ENCODE data around the gene MGST2. TPM values are rescaled to one million over a fixed set of nuclear protein-coding genes. Genes with fewer than 3 reads are reported as not detected.

MGST2 gene
- total and polyA plus RNA-seq, 5 donors, result 98.1 to 173 (median 121) TPM

DNA sequence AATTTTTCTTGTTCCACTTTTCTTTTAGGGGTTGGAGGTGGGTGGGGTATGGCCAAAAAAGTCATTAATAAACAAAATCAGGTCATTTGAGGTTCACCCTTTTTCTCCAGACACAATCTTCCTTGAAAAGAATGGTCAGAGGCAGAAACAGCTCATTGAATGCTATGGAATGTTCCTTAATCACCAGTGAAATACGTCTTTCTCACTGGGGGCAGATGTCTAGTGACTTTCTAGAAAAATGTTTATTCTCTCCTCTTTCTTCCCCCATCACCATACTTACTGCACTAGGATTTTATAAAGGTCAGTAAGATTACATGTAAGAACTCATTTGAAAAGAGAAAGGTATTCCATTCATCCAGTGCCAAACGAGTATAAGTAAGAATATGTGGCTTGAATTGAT lies 44.5 kb downstream of the MGST2 start:
- ATAC-seq (no peak), DNase-seq (no peak)
- WGBS, result 79% methylated on average over 2 of the region's 2 CpGs
- Histone ChIP-seq H3K9me3 (ENCODE audit: control insufficient read depth, low read length) (no peaks in the 10 kb centered on the region), H3K4me1 (ENCODE audit: control insufficient read depth, insufficient read depth, low read length) (peaks cover 2% of the 10 kb centered on the region), H3K27me3 (ENCODE audit: control insufficient read depth, insufficient read depth) (no peaks in the 10 kb centered on the region), H3K27ac (ENCODE audit: low read length) (no peak overlapping the region), H3K4me3 (ENCODE audit: low read length) (no peak overlapping the region)
- intact Hi-C loops (cut with DNase I), result no loop called here

DNA sequence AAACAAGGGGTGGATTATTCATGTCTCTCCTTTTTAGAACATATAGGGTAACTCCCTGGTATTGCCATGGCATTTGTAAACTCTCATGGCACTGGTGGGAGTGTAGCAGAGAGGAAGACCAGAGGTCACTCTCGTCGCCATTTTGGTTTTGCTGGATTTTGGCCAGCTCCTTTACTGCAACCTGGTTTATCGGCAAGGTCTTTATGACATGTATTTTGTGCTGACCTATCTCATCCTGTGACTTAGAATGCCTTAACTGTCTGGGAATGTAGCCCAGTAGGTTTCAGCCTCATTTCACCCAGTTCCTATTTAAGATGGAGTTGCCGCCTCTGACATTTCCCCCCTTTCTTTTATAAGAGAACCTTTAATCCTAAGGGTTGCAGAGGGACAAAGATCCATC lies 45.8 kb downstream of the MGST2 start:
- no peak overlapping the region for H3K4me3 ChIP-seq (ENCODE audit: low read length)
- H3K9me3 ChIP-seq (ENCODE audit: control insufficient read depth, low read length), result no peaks in the 10 kb centered on the region
- H3K4me1 ChIP-seq (ENCODE audit: control insufficient read depth, insufficient read depth, low read length), result peaks cover 2% of the 10 kb centered on the region
- no peak overlapping the region for H3K27ac ChIP-seq (ENCODE audit: low read length)
- ATAC-seq, result no peak
- intact Hi-C loops (cut with DNase I), result no loop called here
- WGBS, result 41% methylated on average over 4 of the region's 4 CpGs
- H3K27me3 ChIP-seq (ENCODE audit: control insufficient read depth, insufficient read depth), result no peaks in the 10 kb centered on the region
- DNase-seq, result no peak

DNA sequence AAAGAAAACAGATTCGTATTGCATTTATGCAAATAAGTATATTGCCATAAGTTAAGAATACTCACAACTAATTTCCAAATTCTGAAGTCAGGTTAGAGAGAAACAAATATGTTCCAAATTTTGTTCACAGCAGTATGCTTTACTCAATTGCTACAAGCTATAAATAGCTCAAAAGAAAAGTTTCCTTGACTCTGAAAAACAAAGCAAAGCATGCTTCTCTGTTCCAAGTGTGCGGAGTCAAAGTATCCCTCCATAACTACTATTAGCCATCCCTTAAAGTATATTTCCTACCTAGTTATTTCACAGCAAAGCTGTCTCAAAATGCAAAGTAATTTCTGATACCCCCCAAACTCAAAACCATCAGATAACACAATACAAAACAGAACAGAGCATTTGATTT lies 47.3 kb downstream of the MGST2 start:
- WGBS, result 69% methylated on average over 2 of the region's 2 CpGs
- H3K4me1 ChIP-seq (ENCODE audit: control insufficient read depth, insufficient read depth, low read length), result peaks cover 2% of the 10 kb centered on the region
- no peak for ATAC-seq

DNA sequence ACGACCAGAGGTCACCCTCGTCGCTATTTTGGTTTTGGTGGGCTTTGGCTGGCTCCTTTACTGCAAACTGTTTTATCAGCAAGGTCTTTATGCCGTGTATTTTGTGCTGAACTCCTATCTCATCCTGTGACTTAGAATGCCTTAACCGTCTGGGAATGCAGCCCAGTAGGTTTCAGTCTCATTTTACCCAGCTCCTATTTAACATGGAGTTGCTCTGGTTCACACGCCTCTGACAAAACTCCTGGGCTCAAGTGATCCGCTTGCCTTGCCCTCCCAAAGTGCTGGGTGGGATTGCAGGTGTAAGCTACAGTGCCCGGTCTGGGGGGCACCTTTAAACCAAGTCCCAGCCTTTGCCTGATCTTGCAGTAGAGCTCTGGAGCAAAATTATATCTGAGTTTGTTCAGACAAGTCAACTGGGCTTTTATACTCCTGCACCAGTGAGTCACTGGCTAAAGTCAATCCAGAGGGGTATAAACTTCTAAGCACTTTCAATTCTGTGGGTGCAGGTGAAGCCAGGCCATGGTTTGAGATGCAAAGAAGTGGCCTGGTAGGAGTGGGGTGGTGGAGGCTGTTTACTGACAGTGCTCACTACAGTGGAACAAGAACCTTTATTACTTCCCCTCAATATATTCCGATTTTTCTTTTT lies 50.2 kb downstream of the MGST2 start:
- H3K27ac ChIP-seq (ENCODE audit: low read length), result peak overlapping the region; percentile 36
- no peaks in the 10 kb centered on the region for H3K27me3 ChIP-seq (ENCODE audit: control insufficient read depth, insufficient read depth)
- H3K9me3 ChIP-seq (ENCODE audit: control insufficient read depth, low read length), result no peaks in the 10 kb centered on the region
- ATAC-seq (peak in 1 of 2 donors; percentile 34), DNase-seq (no peak)
- WGBS, result 57% methylated on average over 9 of the region's 9 CpGs
- peaks cover 2% of the 10 kb centered on the region for H3K4me1 ChIP-seq (ENCODE audit: control insufficient read depth, insufficient read depth, low read length)
- H3K4me3 ChIP-seq (ENCODE audit: low read length), result no peak overlapping the region
- intact Hi-C loops (cut with DNase I), result no loop called here

More for the DNA sequence above, 47.3 kb downstream of the MGST2 start:
- Histone ChIP-seq H3K27ac (ENCODE audit: low read length) (no peak overlapping the region), H3K4me3 (ENCODE audit: low read length) (no peak overlapping the region), H3K9me3 (ENCODE audit: control insufficient read depth, low read length) (no peaks in the 10 kb centered on the region), H3K27me3 (ENCODE audit: control insufficient read depth, insufficient read depth) (no peaks in the 10 kb centered on the region)
- DNase-seq, result no peak
- intact Hi-C loops (cut with DNase I), result no loop called here

DNA sequence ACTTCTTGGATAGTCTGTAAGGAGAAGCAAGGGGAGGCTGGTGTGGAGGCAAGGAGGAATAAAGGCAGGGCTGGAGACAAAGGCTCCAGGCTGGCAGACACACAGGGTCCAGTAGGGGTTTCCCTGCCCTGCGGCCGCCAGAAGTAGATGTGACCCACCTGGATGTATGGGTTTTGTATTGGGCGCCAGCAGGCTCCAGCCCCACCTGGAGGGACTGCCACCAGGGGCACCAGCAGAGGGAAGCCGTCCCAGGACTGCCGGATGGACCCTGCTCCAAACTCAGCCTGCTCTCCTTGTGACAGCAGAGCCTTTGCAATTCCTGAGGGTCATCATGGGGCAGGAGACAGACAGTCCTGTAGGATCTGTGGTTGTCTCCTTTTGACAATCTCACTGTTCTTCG lies 52.7 kb downstream of the MGST2 start:
- DNase-seq (no peak), ATAC-seq (peak in 1 of 2 donors; percentile 33)
- Histone ChIP-seq H3K4me1 (ENCODE audit: control insufficient read depth, insufficient read depth, low read length) (no peaks in the 10 kb centered on the region), H3K9me3 (ENCODE audit: control insufficient read depth, low read length) (no peaks in the 10 kb centered on the region), H3K4me3 (ENCODE audit: low read length) (no peak overlapping the region), H3K27me3 (ENCODE audit: control insufficient read depth, insufficient read depth) (no peaks in the 10 kb centered on the region), H3K27ac (ENCODE audit: low read length) (no peak overlapping the region)
- 96% methylated on average over 6 of the region's 6 CpGs for WGBS
- intact Hi-C loops (cut with DNase I), result no loop called here

DNA sequence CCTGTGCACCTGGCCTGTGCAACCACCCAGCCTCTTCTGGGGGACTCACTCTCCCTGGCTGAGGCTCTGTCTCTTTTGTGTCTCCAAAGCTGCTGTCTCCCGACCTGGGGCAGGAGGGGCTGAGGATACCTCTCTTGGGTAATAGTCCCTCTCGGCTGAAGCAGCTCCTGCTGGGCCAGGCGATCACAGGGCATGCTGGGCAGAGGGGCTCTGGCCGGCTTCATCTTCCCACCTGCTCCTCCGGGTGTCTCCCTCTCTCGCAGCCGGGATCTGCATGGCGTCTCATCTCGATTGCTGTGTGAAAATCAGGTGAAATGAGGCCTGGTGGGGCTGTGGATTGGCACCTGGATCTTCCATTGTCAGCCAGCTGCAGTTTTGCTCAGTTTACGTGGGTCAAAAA lies 53.2 kb downstream of the MGST2 start:
- Histone ChIP-seq H3K4me1 (ENCODE audit: control insufficient read depth, insufficient read depth, low read length) (no peaks in the 10 kb centered on the region), H3K27me3 (ENCODE audit: control insufficient read depth, insufficient read depth) (no peaks in the 10 kb centered on the region), H3K4me3 (ENCODE audit: low read length) (no peak overlapping the region), H3K9me3 (ENCODE audit: control insufficient read depth, low read length) (no peaks in the 10 kb centered on the region), H3K27ac (ENCODE audit: low read length) (no peak overlapping the region)
- DNase-seq (no peak), ATAC-seq (peak in 1 of 2 donors; percentile 18)
- WGBS, result 89% methylated on average over 10 of the region's 10 CpGs
- intact Hi-C loops (cut with DNase I), result no loop called here

DNA sequence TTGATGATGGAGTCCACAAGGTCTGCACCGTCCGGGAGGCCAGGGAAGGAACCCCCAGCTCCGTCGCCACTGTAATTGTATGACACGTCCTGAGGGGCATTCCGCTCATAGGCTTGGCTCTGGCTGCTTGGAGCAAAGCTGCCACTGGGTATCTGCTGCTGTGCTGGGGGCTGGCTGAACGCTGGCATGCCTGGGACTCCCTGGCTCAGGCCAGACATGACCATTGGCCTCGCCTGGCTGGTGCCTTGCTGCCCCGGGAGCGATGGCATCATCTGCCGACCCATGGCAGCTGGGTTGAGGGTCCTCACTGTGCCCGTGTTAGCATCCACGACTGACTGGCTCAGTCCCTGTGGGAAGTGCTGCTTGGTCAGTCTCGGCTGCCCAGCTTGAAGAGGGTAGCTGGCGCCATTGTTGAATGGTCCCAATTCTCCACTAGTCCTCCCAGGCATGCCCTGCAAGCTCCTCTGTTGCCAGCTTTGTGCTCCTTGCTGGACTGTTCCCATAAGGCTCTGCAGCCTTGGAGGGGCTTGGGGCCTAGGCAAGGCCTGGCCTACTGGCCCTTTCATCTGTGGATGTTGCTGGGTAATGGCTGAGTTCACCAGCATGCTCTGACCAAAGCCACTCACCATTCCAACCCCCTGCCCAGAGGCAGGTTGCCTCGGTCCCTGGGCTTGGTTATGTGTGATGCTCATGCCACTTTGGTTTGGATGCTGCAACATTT lies 53.9 kb downstream of the MGST2 start:
- Histone ChIP-seq H3K27me3 (ENCODE audit: control insufficient read depth, insufficient read depth) (no peaks in the 10 kb centered on the region), H3K4me1 (ENCODE audit: control insufficient read depth, insufficient read depth, low read length) (no peaks in the 10 kb centered on the region), H3K4me3 (ENCODE audit: low read length) (no peak overlapping the region), H3K27ac (ENCODE audit: low read length) (no peak overlapping the region), H3K9me3 (ENCODE audit: control insufficient read depth, low read length) (no peaks in the 10 kb centered on the region)
- no peak for DNase-seq
- ATAC-seq, result peak; percentile 33 to 36
- WGBS, result 96% methylated on average over 16 of the region's 16 CpGs
- intact Hi-C loops (cut with DNase I), result no loop called here

DNA sequence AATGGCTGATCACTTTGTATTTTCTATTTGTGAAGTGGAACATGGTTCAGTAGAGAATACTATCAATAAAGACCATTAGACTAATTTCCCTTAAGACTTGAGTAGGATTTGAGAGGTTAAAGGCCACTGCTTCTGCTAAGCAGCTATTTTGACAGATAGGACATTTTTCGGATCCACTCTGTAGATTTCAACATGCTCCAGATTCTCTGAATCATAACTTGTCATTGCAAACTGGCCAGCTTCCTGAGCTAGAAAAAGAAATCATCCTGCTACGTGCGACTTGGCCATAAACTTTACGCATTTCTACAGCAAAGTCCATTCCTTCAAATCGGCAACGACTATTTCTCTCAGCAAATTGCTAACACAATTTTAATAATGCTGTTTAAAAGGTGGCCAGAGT lies 55.2 kb downstream of the MGST2 start:
- no peak overlapping the region for H3K27ac ChIP-seq (ENCODE audit: low read length)
- no peak overlapping the region for H3K4me3 ChIP-seq (ENCODE audit: low read length)
- H3K27me3 ChIP-seq (ENCODE audit: control insufficient read depth, insufficient read depth), result no peaks in the 10 kb centered on the region
- no peak for ATAC-seq
- DNase-seq, result no peak
- H3K4me1 ChIP-seq (ENCODE audit: control insufficient read depth, insufficient read depth, low read length), result no peaks in the 10 kb centered on the region
- intact Hi-C loops (cut with DNase I), result no loop called here
- H3K9me3 ChIP-seq (ENCODE audit: control insufficient read depth, low read length), result no peaks in the 10 kb centered on the region
- WGBS, result 82% methylated on average over 6 of the region's 6 CpGs

DNA sequence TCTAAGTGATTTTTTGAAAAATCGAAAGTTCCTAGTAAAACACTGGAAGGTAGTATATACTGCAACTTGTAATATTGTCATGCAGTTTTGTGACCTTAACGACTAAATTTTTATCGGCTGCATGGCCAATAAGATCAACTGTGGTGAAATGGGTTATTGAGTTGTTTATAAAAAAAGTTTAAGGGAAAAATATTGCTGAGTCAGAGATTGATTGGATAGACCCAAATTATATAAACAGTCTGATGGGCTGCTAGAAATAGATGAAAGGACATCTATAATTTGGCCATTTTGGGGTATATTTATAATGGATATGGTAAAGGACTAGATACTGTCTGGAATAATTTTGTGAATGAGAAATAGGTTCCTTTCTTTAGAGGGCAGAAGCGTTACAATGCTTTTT lies 56.2 kb downstream of the MGST2 start:
- H3K4me3 ChIP-seq (ENCODE audit: low read length), result no peak overlapping the region
- no peak overlapping the region for H3K27ac ChIP-seq (ENCODE audit: low read length)
- DNase-seq, result no peak
- 72% methylated on average over 4 of the region's 4 CpGs for WGBS
- intact Hi-C loops (cut with DNase I), result no loop called here
- no peak for ATAC-seq
- no peaks in the 10 kb centered on the region for H3K27me3 ChIP-seq (ENCODE audit: control insufficient read depth, insufficient read depth)
- H3K4me1 ChIP-seq (ENCODE audit: control insufficient read depth, insufficient read depth, low read length), result no peaks in the 10 kb centered on the region
- H3K9me3 ChIP-seq (ENCODE audit: control insufficient read depth, low read length), result no peaks in the 10 kb centered on the region

DNA sequence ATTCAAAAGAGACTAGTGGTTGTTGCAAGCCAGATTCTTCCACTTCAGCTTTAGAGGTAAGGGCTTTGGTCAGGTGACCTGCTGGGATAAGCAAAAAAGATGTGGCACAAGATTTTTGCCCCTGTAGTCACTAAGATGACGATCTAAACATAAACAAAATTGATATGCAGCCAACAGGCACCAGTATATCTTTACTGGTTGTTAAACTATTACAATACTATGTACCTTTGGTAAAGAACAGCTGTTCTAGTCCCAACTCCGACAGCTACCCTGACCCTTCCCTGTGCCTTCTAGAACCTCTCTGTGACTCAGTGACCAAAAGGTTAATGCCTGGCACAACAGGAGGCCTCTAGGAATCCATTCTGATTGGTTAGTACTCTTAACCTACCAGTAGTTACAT lies 59.6 kb downstream of the MGST2 start:
- intact Hi-C loops (cut with DNase I), result no loop called here
- WGBS, result 93% methylated on average over 2 of the region's 2 CpGs
- Histone ChIP-seq H3K9me3 (ENCODE audit: control insufficient read depth, low read length) (no peaks in the 10 kb centered on the region), H3K27me3 (ENCODE audit: control insufficient read depth, insufficient read depth) (no peaks in the 10 kb centered on the region), H3K4me1 (ENCODE audit: control insufficient read depth, insufficient read depth, low read length) (no peaks in the 10 kb centered on the region), H3K4me3 (ENCODE audit: low read length) (no peak overlapping the region), H3K27ac (ENCODE audit: low read length) (no peak overlapping the region)
- DNase-seq (no peak), ATAC-seq (no peak)

DNA sequence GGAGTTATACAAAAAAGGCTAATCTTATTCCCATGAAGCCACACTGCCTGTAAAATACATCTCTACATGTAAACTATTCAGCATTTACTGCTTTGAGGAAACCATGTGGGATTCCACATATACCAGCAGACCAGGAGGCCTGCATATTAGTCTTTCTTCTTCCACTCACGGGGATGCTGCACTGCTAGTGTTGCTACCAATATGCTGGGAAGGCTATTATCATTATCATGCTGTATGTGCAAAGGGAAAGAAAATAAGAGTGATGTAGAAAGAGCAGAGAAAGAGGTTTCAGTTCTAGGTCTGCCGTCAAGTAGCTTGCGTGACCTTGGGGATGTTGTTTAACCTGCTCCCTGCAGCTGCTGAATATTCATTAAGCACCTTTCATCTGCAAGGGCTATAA lies 61.0 kb downstream of the MGST2 start:
- H3K27me3 ChIP-seq (ENCODE audit: control insufficient read depth, insufficient read depth), result no peaks in the 10 kb centered on the region
- 94% methylated on average over 3 of the region's 3 CpGs for WGBS
- no peak overlapping the region for H3K27ac ChIP-seq (ENCODE audit: low read length)
- no peaks in the 10 kb centered on the region for H3K4me1 ChIP-seq (ENCODE audit: control insufficient read depth, insufficient read depth, low read length)
- ATAC-seq (no peak), DNase-seq (no peak)
- H3K9me3 ChIP-seq (ENCODE audit: control insufficient read depth, low read length), result no peaks in the 10 kb centered on the region
- intact Hi-C loops (cut with DNase I), result no loop called here
- H3K4me3 ChIP-seq (ENCODE audit: low read length), result no peak overlapping the region

Data from right cardiac atrium (tissue), 5 donors.